ENCODE data around the gene FBXL5.
"Not testable (repeated sequence)": the region's sequence is repeated elsewhere in the genome, so short reads cannot be mapped to it uniquely, and the experiment has no call there.

Gene FBXL5

GRCh38 chr4:15649914-15650545 is 5.1 kb downstream of the FBXL5 start:
- peak; percentile 20 to 38 for DNase-seq (ENCODE audit: low read depth in 2 of 2)

DNA sequence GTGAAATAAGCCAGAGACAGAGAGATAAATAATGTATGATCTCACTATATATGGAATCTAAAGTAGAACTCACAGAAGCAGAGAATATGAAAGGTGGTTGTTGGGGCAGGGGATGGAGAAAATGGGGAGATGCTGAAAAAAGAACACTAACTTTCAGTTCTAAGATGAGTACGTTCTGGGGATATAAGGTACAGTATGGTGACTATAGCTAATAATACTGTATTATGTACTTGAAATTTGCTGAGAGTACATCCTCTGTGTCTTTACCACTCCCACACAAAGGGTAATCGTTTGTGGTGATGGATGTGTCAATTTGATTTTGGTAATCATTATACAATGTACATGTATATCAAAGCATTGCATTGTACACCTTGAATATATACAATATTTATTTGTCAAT is 6.6 kb downstream of the FBXL5 start:
- DNase-seq (ENCODE audit: low read depth in 2 of 2), result no peak

DNA sequence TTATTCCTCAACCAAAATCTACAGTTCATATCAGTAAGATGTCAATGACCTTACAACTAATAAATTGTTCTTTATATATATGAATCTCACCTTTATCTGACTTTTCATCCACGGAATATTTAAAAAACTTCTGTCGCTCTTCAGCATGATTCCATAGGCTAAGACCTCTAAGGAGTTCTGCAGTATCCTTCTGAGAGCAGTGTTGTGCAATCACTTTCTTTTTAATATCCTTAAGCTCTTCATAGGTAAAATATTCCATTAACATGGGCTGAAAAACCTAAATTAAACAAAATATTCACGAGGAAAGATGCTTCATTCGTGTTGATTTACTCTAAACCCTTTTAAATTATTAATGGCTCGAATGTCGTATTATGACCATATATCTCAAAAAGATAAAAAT is 16.7 kb downstream of the FBXL5 start:
- no peak for DNase-seq (ENCODE audit: low read depth in 2 of 2)

DNA sequence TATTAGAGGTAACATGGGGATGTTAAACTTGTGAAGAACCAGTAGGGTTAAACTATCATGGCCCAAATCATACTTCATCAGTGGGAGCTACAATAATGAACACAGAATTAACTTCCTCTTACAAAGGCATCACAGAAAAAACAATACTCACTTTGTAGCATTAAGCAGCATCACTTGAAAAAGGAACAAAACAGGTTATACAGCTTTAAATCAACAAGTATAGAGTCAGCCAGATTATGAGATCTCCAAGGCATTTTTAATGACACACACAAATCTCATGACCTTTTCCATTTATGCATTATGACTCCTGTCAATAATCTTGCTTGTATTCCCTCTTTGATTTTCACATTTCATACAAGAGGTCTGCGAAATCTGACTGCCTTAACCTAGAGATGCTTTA is 18.3 kb downstream of the FBXL5 start:
- DNase-seq (ENCODE audit: low read depth in 2 of 2), result no peak

- DNase-seq (ENCODE audit: low read depth in 2 of 2), result not testable (repeated sequence)
Observed at GRCh38 chr4:15617407-15617806, 37.8 kb downstream of the FBXL5 start.

- DNase-seq (ENCODE audit: low read depth in 2 of 2), result not testable (repeated sequence)
Observed at GRCh38 chr4:15614891-15615290, 40.3 kb downstream of the FBXL5 start.

DNA sequence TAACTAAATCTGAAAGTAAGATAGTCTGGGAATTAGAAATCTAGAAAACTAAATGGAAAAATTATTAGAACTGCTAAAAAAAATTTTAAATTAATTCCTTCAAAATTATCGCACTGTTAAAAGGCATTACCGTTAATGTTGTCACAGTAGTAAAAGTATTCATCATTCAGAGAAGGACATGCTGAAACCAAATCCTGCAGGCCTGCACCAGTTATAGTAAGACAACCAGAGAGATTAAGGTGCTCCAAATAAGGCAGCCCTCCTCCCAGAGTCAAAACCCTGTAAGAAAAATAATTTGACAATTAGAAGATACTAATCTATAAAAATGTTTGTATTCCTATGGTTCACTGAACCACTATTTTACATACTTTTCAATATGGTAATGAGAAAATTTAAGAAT is 43.0 kb downstream of the FBXL5 start:
- no peak for DNase-seq (ENCODE audit: low read depth in 2 of 2)

GRCh38 chr4:15610855-15611254 is 44.3 kb downstream of the FBXL5 start:
- DNase-seq (ENCODE audit: low read depth in 2 of 2), result no peak

DNA sequence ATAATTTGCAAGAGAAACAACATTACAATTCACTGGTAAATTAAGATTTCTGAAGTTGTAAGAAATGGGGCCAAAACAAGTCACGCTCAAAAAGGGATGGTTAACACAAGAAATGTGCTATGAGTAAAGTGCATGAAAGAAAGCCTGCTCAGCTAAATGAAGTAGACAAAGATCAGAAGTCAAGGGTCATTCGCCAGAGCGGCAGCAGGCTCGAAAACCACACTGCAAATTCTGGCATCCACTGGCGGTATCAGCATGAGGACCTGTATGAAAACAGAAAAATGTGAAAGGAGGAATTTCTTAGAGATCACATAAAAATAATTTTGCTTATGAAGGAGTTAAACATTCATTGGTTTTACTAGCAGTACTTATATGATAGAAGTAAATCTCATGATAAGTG is 49.6 kb downstream of the FBXL5 start:
- DNase-seq (ENCODE audit: low read depth in 2 of 2), result no peak

DNA sequence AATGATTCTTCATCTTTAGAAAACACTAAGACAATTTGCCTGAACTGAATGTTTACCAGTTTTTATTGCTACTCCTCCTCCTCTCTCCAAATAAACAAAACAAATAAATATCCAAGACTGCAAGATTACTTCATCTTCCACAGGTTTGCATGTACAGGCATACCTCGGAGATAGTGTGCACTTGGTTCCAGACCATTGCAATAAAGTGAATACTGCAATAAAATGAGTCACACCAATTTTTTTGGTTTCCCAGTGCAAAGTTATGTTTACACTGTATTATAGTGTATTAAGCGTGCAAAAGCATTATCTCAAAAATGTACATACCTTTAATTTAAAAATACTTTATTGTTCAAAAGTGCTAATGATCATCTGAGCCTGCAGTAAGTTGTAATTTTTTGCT is 53.3 kb downstream of the FBXL5 start:
- no peak for DNase-seq (ENCODE audit: low read depth in 2 of 2)

DNA sequence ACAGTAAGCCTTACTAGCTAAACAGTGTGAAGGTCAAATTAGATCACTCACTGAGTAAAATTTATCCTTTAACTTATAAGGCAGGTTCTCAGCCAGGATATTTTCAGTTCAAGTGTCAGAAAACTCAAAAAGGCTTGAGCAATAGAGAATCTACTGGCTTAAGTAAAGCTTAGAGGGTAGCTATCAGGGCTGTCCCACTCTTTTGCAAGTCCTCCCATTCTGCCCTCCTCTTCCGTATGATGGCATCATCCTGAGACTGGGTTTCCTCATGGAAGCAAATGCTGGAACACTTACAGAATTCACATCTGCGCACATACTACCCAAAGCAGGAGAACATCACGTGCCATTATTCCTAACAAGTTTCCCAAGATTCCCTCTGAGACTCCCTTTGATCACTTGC is 55.0 kb downstream of the FBXL5 start:
- no peak for DNase-seq (ENCODE audit: low read depth in 2 of 2)

GRCh38 chr4:15598644-15599043 is 56.5 kb downstream of the FBXL5 start:
- no peak for DNase-seq (ENCODE audit: low read depth in 2 of 2)

DNA sequence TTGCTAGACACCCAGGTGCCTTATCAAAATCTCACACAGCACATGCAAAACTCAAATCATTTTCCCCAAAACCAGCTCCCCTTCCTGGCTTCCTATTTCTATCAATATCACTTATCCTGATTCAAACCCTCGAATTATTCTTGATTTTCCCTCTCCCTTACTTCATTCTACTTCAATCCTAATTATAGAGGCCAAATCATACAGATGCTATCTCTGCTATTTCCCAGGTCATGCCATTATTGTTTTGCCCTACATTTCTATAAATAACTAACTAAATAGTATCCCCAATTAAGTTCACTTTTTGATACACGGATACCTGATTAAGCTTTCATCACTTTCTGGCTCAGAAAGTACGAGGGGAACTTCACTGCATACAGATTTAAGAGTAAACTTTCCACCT is 62.4 kb downstream of the FBXL5 start:
- no peak for DNase-seq (ENCODE audit: low read depth in 2 of 2)

DNA sequence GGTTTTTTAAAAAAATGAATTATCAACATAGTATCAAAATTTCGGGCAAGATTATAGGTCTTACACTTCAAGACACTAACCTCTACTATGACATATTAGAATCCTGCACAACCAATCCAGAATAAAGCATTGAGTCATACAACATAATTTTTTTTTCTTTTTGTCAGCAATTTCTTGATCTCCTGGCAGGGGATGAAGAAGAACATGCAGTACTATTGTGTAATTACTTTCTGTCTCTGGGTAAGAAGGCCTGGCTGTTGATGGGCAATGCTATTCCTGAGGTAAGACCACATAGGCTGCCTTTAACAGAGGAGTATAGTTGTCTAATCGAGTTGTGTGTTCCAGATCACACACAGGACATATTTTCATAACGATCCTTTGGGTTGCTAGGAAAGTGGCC is 67.5 kb downstream of the FBXL5 start:
- DNase-seq (ENCODE audit: low read depth in 2 of 2), result no peak

- DNase-seq (ENCODE audit: low read depth in 2 of 2), result no peak
Observed at GRCh38 chr4:15586066-15586465, 69.1 kb downstream of the FBXL5 start.

DNA sequence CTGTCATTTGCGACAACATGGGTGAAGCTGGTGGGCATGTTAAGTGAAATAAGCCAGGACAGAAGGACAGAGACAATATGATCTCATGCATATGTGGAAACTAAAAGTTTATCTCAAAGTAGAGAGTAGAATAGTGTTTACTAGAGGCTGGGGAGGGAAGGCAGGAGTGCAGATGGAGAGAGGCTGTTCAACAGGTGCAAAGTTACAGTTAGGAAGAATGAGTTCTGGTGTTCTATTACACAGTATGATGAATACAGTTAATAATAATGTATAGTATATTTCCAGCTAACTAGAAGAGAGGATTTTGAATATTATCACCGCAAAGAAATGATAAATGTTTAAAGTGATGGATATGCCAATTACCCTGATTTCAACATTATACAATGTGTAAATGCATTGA is 69.8 kb downstream of the FBXL5 start:
- no peak for DNase-seq (ENCODE audit: low read depth in 2 of 2)

DNA sequence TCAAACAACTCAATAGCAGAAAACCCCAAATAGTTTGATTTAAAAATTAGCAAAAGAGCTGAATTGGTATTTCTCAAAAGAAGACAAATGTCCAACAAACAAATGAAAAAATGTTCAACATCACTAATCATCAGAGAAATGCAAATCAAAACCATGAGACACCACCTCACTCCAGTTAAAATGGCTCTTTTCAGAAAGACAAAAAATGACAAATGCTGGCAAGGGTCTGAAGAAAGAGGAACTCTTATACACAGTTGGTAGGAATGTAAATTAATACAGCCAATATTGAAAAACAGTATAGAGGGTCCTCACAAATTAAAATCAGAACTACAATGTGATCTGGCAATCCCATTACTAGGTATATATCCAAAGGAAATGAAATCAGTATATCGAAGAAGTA is 70.4 kb downstream of the FBXL5 start:
- no peak for DNase-seq (ENCODE audit: low read depth in 2 of 2)

DNA sequence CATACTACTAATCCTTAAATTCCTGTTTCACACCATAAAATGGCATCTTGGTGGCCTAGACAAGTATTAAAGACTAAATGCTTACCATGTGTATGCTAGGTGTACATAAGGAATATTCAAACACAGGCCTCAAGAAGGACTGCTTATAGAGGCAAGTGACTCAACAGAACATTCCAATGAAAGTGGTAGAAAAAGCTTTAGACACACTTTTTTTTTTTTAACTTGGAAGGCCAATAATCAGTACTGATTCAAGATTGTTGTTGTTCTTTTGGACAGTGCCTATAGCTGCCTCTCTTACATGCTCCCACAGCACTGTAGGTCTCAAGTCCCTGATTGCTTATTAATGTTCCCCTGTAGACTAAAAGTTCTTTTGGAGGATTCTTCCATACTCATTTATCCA is 77.6 kb downstream of the FBXL5 start:
- DNase-seq (ENCODE audit: low read depth in 2 of 2), result no peak

DNA sequence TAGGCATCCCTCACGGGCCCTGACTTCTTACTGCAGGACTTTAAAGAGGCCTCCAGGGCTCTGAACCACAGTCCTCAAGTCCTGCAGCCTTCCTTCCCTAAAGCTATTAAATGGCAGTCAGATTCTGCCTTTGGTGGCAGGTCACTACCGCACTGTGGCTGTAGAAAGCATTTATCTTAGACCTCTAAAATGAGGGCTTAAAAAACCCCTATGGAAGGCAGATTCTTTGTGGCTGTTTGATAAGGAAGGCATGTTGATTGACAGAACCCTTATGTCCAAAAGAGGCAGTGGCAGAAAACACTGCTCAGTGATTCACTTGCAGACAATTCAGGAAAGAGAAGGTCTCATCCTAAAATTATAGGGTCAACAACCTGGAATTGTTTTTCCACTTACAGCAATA is 79.2 kb downstream of the FBXL5 start:
- no peak for DNase-seq (ENCODE audit: low read depth in 2 of 2)

GRCh38 chr4:15569746-15570145 is 85.4 kb downstream of the FBXL5 start:
- no peak for DNase-seq (ENCODE audit: low read depth in 2 of 2)

GRCh38 chr4:15568821-15569220 is 86.3 kb downstream of the FBXL5 start:
- no peak for DNase-seq (ENCODE audit: low read depth in 2 of 2)

DNA sequence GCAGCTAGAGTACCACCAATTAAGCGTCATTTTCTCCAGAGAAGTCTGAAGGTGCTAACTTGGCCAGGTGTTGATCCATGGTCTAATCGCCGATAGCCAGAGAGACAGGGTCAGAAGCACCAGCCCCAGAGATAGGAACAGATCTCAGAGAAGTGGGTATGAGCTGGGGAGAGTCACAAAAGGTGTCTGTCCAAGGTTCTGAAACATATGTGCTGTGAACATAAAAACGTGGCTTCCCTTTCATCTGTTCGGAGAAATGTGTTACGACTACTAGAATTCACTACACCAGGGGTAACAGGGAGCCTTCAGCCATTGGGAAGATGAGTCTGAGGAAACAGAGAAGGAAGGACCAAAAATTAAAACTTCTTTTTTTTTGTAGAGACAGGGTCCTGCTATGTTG is 91.3 kb downstream of the FBXL5 start:
- DNase-seq (ENCODE audit: low read depth in 2 of 2), result no peak

- DNase-seq (ENCODE audit: low read depth in 2 of 2), result no peak
Observed at GRCh38 chr4:15562623-15563022, 92.5 kb downstream of the FBXL5 start.

DNA sequence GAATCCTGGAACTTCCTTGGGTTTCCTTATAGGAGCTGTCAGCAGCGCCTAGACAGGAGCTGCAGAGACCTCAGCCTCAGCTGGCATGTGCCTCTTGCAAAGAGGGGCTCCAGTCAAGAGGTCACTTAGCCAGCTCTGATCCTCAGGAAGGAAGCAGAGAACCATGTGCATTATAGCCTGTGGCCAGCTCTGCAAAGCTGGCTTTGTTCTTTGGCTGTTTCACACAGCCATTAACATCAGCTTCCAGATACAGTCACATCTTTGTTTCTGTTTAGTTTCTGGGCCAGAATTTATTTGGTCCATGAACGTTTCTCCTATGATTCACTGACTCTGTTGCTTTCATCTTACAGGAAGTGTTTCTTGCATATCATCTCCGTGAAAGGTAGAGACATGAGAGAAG is 93.0 kb downstream of the FBXL5 start:
- no peak for DNase-seq (ENCODE audit: low read depth in 2 of 2)

GRCh38 chr4:15558561-15558960 is 96.6 kb downstream of the FBXL5 start:
- no peak for DNase-seq (ENCODE audit: low read depth in 2 of 2)

All from stimulated activated CD4-positive, alpha-beta T cell treated with anti-CD3 and anti-CD28 coated beads, Interleukin-15, amount 100 ng/mL, for 48 hours (primary cell).